T-helper 9 cell (primary cell): ENCODE results near the gene ANGPTL2.

ENCODE experiments used
- DNase-seq: peaks from one replicate; pipeline ENCODE4 v3.0.0-alpha.2; 2020

ANGPTL2 gene

DNA sequence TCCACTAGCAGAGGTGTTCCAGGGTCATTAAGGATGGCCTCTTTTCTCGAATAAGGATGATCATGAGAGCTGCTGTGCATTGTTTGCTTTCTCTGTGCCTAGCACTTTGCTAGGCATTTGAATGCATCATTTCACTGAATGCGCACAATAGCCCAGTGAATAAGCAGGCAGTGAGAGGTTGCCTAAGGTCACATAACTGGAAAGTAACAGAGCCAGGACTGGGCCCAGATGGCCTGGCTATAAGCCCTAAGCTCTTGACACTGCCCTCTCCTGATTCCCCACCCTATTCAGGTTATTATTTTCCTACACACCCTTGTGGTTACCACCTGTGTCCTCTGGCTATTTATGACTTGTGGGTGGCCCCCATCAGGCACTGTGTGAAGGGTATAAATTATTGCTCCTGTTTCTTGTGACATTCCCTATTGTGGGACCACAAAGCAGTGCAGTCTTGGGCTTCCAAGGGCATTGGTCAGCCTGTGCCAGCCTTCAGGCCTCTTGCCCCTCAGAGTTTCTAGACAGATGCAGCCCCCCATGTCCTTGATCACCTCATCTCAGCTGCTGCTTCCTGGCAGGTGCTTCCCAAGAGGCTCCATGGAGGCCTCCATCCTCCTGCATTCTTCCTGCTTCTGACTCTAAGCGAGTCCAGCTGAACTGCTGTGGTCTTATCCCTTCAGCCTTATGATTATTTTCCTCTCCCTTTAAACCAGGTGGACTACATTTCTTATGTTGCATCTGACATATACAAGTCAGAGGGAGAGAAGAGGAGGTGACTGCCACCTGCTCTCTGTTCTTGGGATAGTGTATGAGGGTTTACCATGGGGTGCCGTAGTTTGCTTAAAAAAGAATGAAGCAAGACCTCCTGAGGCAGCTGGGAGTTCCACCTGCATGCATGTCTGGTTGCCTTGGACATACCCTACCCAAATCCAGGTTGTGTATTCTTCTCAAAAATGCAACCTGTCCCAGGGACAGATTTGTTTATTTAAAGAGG, 47.6 kb downstream of the ANGPTL2 start:
- no peak for DNase-seq

DNA sequence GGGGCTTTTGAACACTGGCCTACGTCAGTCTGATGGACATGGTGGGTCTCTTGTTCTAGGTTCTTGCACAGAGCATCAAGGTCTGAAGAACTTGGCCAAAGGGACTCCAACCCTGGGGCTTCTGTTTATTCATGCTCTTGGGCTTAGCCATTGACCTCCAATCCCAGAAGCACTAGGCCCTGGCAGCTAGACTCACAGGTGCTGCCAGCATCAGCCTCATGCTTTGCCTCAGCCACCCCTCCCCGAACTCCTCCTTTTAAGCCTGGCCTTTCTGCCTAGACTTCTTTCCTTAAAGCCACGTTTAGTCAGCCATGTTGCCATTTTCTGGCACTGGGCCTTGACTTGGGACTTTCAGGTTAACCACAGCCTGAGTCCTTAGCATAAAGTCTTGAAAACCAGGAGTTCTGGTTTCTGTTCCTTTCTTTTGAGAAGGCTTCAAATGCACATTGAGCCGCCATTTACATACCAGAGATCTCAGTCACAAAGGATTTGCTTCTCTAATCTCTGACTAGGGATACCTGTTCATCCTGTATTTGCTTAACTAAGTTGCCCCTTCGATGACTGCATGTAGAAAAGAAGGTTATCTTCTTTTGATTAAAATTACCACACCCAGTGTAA, 54.7 kb downstream of the ANGPTL2 start:
- DNase-seq: no peak

DNA sequence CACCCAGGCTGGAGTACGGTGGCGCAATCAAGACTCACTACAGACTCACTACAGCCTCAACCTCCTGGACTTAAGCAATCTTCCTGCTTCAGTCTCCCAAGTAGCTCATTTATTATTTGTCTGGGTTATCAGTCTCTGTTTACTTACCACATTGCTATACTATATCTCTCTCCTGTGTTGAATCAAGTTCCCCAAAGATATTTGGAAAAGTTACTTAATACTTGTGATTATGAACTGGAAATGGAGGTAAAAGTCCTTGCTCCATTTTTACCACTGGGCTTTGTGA, 55.6 kb downstream of the ANGPTL2 start:
- no peak for DNase-seq

- no peak for DNase-seq
Observed at GRCh38 chr9:127066060-127066850, 56.2 kb downstream of the ANGPTL2 start.

GRCh38 chr9:127065592-127065991, 56.8 kb downstream of the ANGPTL2 start:
- no peak for DNase-seq

- no peak for DNase-seq
Observed at GRCh38 chr9:127064335-127064734, 58.1 kb downstream of the ANGPTL2 start.

- DNase-seq: no peak
Observed at GRCh38 chr9:127061411-127061810, 61.0 kb downstream of the ANGPTL2 start.

- no peak for DNase-seq
Observed at GRCh38 chr9:127059765-127060361, 62.6 kb downstream of the ANGPTL2 start.

DNA sequence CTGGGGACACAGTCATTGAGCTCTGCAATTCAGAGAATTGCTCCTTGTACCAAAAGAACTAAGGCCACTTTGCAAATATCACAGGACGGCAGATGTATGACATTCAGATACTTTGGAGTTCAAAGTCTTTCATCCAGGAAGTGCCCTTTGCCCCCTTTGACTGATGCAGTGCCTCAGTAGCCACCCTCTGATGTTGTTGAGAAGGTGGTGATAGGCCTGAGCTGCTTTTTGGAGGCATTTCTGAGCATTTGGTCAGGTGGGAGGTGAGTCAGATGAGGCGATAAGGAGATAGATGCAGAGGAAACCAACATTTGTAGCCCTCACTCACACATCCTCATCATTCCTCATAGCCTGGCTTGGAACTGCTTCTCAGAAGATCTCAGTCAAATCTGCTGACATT, 63.4 kb downstream of the ANGPTL2 start:
- DNase-seq: no peak

DNA sequence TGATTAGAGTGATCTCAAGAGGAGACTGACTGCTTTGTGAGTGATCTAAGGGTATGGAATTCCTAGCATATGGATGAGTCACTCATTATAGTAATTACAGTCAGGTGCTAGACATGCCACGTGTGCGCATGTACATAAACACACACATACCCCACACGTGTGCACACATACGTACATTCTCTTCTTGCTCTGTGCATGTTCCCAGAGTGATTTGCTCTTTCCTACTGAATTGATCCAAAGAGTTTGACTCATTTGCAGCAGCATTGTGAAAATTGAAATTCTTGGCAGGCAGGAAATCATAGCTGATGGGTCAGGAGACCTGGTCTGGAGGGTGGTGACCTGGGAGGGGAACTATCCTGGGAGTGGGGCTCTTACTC, 63.8 kb downstream of the ANGPTL2 start:
- DNase-seq: no peak

GRCh38 chr9:127058011-127058644, 64.3 kb downstream of the ANGPTL2 start:
- DNase-seq: no peak

GRCh38 chr9:127056446-127056845, 66.0 kb downstream of the ANGPTL2 start:
- no peak for DNase-seq

- DNase-seq: no peak
Observed at GRCh38 chr9:127055745-127056402, 66.6 kb downstream of the ANGPTL2 start.

GRCh38 chr9:127053960-127054359, 68.5 kb downstream of the ANGPTL2 start:
- no peak for DNase-seq

DNA sequence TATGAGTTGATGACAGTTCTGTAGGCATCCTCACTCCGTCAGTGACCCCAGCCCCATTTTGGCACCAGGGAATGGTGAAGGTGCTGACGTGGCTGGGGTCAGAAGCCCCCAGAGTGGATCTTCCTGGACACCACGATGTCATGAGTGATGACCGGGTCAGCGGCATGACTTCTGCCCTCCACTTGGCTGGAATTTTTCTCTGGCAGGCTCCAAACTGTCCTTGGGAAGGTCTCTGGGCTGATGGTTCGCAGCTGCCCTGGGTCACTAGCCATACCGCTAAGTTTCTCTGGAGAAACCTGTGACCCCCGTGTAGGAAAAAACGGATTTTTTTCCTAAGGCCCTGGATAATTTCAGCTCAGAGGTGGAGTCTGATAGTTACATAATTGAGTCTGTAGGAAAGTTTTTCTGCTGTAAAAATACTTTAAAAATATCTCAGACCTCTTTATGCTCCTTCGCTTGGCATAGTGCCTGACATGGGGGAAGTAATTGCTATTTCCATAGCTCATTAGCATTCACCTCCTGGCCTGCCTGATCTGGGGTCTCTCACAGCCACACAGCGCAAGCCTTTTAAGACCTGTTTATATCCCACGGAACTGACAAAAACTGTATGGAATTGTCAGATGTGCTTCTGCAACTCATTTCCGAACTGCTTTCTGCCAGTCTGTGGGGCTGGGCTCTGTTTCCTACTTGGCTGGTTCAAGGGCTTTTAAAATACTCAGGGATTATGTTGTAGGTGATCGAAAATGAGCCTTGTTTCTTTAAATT, 69.2 kb downstream of the ANGPTL2 start:
- DNase-seq: no peak

DNA sequence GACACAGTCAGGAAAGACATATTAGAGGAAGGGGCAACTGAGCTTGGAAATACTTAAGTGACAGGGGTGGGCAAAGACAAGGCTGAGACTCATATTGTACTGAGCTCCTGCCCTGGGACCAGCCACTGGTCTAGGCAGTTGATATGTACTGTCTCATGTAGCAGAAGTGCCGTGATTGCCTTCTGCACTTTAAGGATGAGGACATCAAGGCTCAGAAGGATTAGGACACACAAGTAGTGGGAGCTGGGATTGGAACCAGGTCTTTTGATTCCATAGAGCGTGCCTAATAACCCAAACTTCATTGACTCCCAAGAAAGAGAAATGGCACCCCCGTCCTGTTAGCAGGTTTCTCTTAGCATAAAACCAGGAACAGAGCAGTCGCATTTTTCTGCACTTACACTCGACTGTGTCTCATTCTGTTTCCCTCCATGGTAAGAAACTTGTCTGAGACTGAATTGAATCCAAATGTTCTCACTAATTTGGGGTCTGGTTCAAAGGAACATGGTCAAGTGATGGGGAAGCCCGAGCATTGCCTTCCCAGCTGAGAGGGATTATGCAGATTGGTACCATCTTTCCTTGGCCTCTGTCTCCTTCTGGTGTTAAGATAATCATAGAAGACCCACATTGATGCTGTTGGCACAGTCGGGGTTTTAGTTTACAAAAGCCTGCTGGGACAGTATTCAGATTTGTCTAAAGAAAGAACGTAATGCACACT, 70.4 kb downstream of the ANGPTL2 start:
- DNase-seq: no peak

DNA sequence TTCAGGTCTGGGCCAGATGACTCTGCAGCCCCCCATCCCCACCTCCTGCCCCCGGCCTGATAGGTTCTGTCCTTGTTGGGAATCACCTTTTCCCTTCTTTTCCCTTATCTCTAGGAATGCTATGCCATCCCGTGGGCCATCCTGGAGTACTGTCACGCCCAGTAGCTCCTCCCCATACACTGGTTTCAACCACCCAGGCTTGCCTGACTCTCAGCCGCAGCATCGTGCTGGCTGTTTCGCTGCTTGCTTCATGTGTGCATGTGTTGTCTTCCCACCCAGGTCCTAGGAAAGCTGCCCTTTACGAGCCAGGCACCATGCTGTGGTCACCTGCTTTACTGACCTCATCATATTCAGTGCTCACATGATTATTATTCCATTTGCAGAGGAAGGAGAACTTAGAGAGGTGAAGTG, 71.8 kb downstream of the ANGPTL2 start:
- no peak for DNase-seq

DNA sequence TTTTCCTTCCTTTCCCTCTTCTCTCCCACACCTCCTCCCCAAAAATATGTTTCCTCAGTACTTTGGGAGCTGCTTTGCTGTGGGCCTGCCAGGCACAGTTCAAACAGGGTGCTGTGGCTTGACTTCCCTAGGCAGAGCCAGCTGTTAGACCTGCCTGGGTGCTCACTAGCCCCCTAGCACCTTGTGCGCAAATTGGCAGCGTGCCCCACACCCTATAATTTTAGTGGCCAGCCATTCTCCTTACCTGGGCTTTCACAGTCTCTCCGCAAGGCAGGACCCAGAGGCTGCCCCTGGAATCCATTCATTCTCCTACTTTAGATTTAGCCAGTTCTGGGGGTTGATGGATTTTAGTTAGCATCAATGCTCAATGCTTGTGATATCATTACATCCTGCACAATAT, 72.3 kb downstream of the ANGPTL2 start:
- no peak for DNase-seq

- DNase-seq: no peak
Observed at GRCh38 chr9:127049581-127049980, 72.9 kb downstream of the ANGPTL2 start.

- DNase-seq: no peak
Observed at GRCh38 chr9:127049044-127049443, 73.4 kb downstream of the ANGPTL2 start.

GRCh38 chr9:127047971-127048370, 74.5 kb downstream of the ANGPTL2 start:
- DNase-seq: no peak
